Spleen (tissue), 7 donors: ENCODE results near the gene LRMDA.

Source experiments
- CTCF ChIP-seq, 11 experiments: fragments of 200-600 bp in 7 of 11; fragments of 450-650 bp in 4 of 11; sonication (generic) in 4 of 11; IDR thresholded peaks in 8 of 11; conservative IDR thresholded peaks in 3 of 11; 1 replicate in 7 of 11; 2 replicates in 4 of 11; pipeline versions ENCODE4 v1.4.0 to v1.8.0; 2016 to 2021; ENCODE audit warnings: antibody characterized with exemption in 11 of 11, inconsistent platforms in 4 of 11, mild to moderate bottlenecking in 1 of 11
- POLR2A ChIP-seq, 3 donors: fragments of 450-650 bp; IDR thresholded peaks; one replicate each; pipeline ENCODE4 v1.5.1; 2017; ENCODE audit warnings: antibody characterized with exemption in 3 of 3, mild to moderate bottlenecking in 1 of 3
- donor health status: DM: no; HTN: no; CAD: no; lungs with moderate emphysema.
- donor health status: DM: no; HTN: no; CAD: no.
- donor health status: DM: no; HTN: no; CAD: no.

GRCh38 chr10:76401006-76401405 lies 969.6 kb downstream of the LRMDA start:
- no peak for TF ChIP-seq POLR2A (IDR thresholded peaks at IDR 0.05)
- TF ChIP-seq CTCF (IDR thresholded peaks at IDR 0.05 in 8 of 11, conservative IDR thresholded peaks at IDR 0.05 in 3 of 11), result no peak
